HG03439 (cell line): ENCODE results near the gene NREP.
"Not testable (repeated sequence)": the region's sequence is repeated elsewhere in the genome, so short reads cannot be mapped to it uniquely, and the experiment has no call there.

Experiments used
- ATAC-seq: cut with Tn5 transposase; IDR thresholded peaks from one replicate; pipeline ENCODE4 v1.9.1; 2021; ENCODE audit warnings: mild to moderate bottlenecking, moderate library complexity; ENCODE audit not compliant: unreplicated experiment

The NREP gene

DNA sequence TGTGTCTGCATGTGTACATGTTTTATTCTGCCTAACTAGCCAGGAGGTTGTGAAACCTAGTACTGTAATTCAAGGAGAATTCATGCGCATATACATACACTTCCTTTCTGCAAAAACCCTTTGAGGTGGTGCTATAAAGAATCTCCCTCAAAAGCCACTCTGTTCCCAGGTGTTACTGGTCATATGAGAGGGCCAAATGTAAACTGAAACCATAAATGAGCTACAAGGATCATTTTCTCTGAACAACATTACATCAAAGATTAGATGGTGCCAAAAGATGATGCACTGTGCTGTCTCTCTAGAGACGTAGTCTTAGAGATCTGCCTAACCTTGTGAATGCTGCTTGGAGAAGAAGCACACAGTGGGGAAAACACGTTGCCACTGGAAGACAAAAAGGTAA, 15.7 kb downstream of the NREP start:
- ATAC-seq, result no peak

DNA sequence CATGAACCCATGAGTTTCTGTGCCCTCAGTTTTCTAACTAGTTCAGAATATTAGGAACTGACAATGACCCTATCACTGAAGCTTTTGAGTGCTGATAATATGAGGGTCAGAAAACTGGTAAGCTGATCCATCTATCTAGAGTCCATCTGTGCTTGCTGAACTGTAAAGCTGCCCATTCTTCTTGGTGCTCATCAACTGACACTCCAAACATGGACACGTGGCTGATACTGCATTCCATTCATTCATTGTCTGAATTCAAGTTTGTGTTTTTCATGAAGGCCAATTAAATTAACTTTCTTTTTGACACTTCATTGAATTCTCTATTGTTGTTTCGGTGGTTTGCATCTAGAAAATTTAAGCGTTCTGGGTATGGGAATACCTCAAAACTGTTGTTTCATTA, 17.6 kb downstream of the NREP start:
- ATAC-seq, result no peak

DNA sequence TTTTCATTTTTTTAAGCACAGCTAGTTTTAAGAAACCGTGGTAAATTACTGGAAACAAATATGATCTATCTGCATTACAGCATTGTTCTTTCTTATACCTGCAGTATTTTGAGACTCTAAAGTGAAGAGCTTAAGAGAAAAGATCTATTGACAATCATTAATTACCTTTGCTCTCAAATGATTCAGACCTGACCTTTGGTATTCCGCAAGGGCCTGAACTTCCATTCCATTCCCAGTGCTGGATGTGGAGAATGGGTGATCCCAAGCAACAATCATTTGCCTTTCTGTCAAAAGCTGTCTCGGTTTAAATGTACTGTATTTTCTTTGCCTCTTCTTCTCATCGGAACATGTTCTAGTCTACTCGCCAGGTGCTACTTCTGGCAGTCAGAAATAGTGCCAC, 18.9 kb downstream of the NREP start:
- no peak for ATAC-seq

DNA sequence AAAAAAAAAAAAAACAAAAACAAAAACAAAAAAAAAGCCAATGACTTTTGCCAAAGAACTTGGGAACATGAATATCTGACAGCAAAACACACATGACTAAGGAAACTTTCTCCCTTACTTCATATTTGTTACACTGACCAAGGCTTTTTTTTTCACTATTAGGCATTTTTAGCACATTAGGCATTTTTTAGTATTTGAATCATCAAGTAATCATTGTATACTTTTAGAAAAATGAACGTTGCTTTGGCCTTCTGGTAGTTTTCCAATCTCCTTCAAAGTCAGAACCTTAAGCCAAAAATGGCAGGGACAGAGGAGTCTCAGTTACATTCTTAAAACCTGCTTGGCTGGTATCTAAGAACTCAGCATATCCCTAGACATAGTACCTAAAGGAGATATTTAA, 19.3 kb downstream of the NREP start:
- ATAC-seq, result no peak

DNA sequence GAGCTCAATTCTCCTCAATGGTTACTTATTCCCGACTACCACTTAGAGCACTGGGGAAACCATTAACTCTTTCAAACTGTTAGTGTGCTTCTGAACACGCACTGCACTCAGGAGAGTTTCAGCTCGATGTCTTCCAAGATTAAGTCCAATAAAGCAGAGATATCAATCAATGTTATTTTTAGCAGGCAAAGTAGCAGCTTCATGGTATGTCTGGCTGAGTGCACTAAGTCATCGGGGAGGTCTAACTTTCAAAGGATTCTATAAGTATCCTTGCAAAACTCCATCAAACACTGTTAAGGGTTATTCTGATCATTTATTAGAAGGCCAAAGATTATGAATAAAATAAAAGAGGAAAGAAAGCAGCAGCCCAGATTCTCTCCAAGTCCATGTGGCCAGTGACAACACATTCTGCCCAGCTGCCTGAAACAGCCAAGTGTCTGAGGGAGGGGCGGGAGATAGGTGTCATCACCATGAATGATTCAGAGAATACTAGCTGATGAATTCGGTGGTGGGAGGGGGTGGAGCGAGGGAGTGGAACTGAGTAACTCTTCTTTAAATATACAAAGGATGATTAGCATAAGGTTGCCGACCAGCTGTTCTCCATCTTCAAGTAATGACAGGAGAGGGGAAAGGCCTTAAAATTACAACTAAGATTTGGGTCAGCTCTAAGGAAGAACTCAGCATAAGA, 21.3 kb downstream of the NREP start:
- ATAC-seq, result no peak

DNA sequence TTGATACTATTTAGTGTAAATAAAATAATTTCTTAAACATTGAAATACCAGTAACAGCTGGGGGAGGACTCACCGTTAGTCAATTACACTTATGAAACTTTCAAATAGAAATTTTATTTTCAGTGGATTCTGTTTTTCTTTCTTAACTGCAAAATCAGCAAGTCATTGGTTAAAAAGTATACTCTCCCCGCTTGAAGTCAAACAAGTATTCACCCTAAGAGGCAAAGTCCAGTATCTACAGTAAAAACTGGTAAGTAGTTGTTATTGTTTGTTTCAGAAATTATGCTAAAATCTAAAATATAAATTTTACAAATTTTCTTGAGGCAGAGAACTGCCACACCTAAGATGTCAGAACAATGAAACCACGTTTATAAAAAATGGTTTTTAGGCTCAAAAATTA, 22.4 kb downstream of the NREP start:
- no peak for ATAC-seq

DNA sequence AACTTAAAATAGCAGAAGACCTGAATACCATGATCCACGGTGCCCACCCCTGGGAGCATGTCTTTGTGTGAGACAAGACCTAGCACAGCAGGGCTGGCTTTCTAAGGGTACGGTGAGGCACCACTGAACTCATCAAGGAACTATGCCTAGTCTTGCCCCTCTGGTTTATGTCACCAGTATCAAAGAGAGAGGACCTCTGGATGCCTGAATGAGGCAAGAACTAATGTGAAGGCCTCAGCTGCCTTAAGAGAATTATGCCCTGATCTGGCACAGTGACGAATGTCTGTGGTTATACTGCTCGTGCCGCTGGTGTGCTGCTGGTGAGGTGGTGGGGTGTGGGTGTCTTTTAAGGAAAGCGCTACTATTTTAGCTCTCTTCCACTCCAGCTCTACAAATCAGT, 23.0 kb downstream of the NREP start:
- ATAC-seq, result no peak

DNA sequence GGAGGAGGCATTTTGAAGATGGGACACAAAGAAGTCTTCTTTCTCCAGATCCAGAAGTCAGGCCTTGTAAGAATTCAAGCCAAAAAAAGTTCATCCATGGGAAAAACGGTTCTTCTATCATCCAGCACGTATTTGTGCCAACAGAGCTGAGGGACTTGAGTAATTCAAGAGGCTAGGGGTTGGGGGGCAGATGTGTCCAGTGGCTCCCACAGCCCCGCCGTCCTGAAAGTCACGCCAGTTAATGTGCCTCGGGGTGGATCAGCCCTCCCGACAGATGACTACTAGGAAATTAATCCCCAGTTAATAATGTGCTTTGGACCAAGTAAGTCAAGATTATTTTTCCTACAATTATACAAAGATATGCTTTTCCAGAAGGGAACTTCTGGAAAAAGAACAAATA, 23.4 kb downstream of the NREP start:
- no peak for ATAC-seq

DNA sequence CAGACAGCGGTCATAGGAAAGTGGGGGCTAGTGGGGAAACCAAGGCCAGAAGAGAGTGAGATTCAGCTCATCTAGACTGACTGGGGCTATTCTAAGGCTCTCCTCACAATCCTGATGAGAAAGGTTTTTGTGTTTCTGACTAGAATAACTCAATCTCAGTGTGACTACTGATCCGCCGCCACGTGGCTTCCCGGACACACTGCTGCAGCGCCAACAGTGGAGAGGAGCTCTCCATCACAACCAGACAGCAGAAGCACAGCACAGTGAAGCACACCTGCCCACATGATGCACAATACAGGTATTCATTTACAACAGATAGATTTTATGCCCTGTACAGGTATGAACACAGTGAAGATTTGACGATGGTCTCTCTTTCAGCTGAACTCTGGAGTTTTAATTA, 25.4 kb downstream of the NREP start:
- no peak for ATAC-seq

DNA sequence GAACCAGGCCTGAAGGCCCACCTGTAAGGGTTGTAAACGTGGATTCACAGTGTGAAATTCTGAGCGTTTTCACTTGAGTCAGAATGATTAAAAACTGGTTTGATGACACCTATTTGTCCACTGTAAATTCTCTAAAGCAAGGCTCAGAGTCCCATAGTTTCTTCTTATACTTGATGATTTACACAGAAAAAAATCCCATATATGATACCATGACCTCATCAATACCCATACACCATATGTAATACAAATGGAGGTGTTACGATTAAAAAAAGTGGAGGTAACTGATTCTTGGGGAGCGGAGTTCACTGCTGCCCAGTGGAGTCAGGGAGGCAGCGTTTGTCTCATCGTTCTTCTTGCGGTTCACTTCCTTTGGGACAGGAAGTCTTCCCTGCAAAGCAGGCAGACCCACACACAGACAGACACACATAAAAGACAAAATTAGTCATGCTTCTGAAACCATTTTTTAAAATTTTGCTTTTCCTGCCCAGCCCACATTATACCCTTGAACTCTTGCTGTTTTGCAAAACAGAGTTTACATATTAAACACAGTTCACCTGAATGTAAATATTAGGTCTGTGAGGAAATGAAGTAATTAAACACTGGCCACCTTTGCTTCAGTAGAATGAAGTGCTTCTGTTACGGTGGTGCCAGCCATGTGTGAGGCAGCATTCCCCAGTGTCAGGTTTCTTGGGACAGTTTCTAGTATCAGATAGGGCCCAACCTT, 26.2 kb downstream of the NREP start:
- no peak for ATAC-seq

DNA sequence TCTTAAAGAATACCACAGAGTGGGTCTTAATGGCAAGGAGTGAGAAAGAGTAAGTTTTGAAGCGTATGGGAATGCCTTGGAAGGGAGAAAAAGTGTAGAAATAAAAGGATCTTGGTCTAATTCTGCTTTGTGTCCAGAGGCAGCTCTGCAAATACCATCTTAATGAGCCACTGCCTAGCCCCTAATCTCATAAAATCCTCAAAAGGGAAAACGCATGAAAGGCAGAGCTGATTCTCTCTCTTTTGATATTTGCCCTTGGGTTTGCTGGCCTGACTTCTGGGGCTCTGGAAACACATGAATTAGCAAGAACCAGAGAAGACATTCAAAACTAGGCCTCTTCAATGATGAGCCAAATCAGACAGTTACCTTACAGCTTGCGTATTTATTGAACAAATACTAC, 28.1 kb downstream of the NREP start:
- ATAC-seq, result no peak

DNA sequence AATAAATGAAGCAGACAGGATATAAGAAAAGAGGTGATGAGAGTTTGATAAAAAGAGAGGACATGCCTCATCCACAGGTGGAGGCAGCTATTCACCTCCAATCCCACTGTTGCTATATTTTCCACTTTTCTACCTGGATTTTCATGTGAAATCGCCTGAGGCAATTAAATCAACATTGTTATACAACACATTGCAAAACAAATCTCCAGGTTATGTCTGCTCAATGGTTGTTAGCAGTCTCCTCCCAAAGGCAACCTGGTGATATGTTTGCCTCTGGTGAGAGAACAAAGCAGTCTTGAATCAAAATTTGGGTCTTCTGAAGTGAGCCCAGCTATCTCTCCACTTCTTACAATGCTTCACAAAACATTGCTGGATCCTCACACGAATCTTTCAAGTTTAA, 30.0 kb downstream of the NREP start:
- no peak for ATAC-seq

DNA sequence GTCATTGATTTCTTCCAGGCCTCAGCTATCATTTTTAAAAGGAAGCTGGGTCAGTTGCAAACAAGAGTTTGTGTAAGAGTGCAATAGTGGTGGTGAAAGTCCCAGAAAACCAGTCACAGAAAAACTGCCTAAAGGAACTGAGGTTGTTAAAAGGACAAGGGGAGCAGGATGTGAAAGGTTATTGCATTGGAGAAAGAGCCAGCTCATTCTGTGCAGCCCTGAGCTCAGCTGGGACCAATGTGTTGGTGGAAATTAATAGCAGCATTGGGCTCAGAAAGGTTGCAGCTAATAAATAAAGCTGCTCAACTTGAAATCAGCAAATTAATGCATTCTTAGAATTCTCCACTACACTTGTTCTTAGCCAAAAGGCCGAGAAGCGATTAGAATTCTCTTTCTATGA, 34.9 kb downstream of the NREP start:
- ATAC-seq, result no peak

DNA sequence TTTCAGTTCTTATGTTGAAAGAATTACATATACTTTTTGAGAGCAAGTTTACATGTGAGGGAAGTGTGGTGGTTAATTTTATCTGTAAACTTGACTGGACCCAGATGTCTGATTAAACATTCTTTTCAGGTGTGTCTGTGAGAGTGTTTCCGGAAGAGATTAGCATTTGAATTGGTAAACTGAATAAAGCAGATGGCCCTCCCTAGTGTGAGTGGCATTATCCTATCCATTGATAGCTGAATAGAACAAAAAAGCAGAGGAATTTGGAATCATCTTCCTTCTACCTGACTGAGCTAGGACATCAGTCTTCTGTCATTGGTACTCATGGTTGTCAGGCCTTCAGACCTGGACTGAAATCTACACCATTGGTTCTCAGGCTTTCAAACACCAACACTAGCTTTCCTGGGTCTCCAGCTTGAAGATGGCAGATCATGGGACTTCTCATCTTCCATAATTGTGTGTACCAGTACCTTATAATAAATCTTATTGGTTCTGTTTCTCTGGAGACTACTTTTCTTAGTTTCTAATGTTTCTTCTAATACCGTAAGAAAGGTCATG, 36.6 kb downstream of the NREP start:
- ATAC-seq, result no peak

DNA sequence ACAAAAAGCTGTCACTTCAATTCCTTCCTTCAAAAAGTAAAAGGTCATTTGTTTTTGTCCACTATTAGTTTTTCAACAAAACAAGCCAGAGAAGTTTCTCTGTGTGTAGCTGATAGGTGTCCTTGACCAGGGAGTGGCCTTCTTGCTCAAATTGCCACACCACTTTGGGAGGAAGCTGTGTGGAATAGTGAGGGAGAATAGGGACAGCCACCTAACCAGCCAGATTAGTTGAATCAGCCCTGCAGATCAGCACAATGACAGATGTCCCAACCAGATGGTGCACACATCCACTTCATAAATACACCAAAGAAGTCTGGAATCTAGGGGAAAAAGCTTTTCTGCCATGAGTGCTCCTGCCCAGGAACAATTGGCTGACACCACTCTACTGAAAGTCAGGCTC, 37.2 kb downstream of the NREP start:
- no peak for ATAC-seq

DNA sequence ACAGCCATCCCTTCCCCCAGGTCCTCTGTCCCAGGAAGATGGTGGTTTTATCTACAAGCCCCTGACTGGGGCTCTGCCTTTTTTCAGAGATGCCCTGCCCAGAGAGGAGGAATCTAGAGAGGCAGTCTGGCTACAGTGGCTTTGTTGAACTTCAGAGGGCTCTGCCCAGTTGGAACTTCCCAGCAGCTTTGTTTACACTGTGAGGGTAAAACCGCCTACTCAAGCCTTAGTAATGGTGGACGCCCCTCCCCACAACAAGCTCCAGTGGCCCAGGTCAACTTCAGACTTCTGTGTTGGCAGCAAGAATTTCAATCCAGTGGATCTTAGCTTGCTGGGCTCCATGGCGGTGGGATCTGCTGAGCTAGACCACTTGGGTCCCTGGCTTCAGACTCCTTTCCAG, 40.2 kb downstream of the NREP start:
- ATAC-seq, result not testable (repeated sequence)

DNA sequence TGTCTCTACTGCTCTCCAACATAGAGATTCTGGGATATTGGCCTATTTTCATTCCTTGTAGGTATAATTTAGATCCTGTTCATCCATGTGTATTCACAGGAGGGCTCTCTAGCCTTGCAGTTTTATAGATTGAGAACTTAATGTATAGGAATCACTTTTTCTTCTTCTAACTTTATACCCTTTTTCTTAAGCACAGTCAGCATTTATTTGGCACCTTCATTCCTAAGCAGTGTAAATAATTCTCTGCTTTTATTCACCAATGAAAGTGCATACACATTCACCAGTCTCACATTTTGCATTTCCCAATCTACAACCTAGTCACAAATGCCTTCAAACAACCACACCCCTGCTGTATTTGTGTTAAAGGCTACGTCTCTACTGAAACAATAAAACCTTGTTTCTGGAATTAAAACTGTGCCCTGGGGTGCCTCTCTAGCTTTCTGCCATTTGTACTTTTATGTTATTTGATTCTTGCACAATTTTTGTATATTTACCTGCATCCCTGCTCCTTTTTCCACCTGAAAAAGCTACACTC, 49.3 kb downstream of the NREP start:
- ATAC-seq, result no peak

DNA sequence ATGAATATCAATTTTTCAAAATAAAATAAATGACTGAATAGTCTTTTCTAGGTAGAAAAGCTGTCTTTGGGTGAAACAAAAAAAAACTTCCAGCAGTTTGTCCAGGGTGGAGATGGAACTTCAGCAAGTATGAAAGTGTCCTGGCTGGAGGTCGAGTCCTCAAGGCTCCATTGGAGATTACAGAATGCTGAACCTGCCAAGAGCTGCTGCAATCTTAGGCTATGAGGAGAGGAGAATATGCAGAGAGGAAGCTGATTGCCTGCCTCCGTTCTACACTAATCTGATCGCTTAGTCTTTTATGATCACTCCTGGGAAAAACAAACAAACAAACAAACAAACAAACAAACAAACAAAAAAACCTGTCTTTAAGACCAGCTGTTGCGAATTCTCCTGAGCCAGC, 50.6 kb downstream of the NREP start:
- no peak for ATAC-seq

DNA sequence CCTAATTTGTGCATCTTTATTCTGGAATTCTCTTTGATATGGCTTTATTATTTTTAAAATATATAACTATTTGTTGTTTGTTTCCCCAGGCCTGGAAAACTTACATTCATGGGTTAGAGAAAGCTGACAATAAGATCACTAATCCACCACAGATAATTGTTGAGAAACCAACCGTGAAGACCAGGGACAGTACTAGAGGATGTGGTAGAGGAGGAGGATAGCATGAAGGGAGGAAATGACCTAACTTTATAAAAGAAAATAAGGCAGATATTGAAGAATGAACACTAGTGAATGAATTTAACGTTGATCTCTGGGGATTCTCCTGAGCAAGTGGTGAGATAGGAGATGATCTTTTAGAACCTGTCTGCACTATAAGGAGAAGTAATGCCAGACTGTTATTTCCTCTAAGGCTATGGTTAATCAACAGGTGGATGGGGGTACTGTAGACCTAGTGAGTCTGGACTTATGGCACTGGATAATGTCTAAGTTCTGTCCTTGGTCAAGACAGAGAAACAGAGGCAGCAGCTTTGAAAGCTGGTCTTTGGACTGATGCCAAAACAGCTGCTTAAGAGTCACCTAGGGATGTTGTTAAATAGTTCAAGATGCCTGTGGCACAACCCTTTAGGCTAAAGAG, 52.4 kb downstream of the NREP start:
- ATAC-seq, result no peak

DNA sequence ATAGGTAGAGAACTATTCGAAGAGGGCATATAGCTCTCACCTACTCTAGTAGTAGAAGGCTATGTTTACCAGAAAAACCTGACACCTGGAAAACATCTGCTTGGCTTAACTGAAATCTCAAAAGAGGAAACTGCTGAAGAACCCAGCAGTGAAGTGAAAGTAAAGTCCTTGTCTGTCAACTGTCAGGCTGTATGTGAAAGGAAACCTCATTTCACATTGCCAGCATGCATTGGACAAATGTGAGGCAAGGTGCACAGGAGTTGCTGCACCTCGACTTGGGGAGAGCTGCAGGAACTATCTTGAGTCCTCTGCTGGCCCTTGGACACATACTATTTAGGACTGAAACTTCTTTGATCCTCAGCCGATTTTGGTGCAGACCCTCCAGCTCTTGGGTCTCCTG, 53.3 kb downstream of the NREP start:
- peak; percentile 90 for ATAC-seq

DNA sequence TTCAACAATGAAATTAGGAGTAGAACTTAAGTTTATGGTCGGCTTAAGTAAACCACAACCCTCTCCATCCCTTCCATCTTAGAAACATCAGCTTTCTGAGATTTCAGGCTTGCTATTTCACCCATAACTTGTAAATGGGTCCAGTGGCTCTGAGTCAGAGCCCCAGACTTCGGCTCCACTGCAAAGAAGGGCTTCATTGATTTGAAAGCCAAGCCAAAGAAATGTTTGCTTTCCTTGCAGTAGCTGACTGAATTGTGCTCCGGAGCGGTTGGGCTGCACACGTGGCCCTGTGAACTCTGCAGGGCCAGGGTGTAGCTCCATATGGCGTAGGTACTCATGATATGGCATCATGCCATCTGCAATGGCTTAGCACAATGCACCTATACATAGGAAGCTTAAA, 57.0 kb downstream of the NREP start:
- no peak for ATAC-seq

DNA sequence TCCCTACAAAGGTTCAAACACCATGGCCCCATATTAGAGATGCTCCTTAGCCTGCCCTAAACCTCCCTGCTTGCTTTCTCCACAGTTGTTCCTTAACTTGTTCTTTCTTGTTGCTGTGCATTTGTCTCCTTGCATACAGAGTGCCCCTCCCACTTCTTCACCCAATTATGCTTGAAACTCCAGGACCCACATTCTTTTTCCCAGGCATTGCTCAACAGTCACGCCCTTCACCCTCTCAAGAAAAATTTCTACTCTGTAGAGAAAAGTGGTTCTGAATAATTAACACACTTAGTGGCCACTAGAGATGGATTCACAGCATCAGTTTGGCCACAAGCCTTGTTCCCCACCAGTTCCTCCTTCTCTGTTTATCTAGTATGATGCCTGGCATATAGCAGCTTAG, 57.7 kb downstream of the NREP start:
- no peak for ATAC-seq
